ENCODE data around the gene MGST3.

- TF ChIP-seq CTCF (IDR thresholded peaks at IDR 0.05; ENCODE audit: insufficient read depth, low read length, poor library complexity, severe bottlenecking) (no peak), EZH2phosphoT487 (conservative IDR thresholded peaks at IDR 0.05; ENCODE audit: low read length) (no peak)
Observed at GRCh38 chr1:165696625-165697100, 65.6 kb downstream of the MGST3 start.
